H1 (cell line): Measurements from ENCODE around the gene ATG4D.

Experiments used
- CEBPB ChIP-seq: IDR thresholded peaks from 2 replicates; pipeline ENCODE4 v1.6.1; 2012; ENCODE audit warnings: low read depth, low read length
- CREB1 ChIP-seq: IDR thresholded peaks from 2 replicates; pipeline ENCODE4 v1.6.1; 2012; ENCODE audit warnings: inconsistent platforms
- EP300 ChIP-seq, 2 experiments: IDR thresholded peaks; 1 replicate in 1 of 2; 2 replicates in 1 of 2; pipeline ENCODE4 v1.6.1; 2011 to 2012; ENCODE audit warnings: low read depth in 2 of 2, low read length in 2 of 2, mild to moderate bottlenecking in 2 of 2, borderline replicate concordance in 1 of 2, inconsistent platforms in 1 of 2, moderate library complexity in 1 of 2
- EZH2 ChIP-seq: fragments of 200-600 bp; sonication (generic); IDR thresholded peaks from 2 replicates; pipeline ENCODE4 v1.7.1; 2012; ENCODE audit warnings: low read depth, mild to moderate bottlenecking, moderate library complexity, low read length, inconsistent platforms; ENCODE audit not compliant: severe bottlenecking
- POLR2A ChIP-seq, 2 experiments: IDR thresholded peaks; 1 replicate in 1 of 2; 2 replicates in 1 of 2; pipeline ENCODE4 v1.6.1; 2011; ENCODE audit warnings: low read depth in 2 of 2, low read length in 2 of 2, mild to moderate bottlenecking in 2 of 2; ENCODE audit errors: control extremely low read depth in 1 of 2
- POLR2AphosphoS5 ChIP-seq: IDR thresholded peaks from 2 replicates; pipeline ENCODE4 v1.6.1; 2011; ENCODE audit warnings: low read depth, low read length
- RFX5 ChIP-seq: IDR thresholded peaks from 2 replicates; pipeline ENCODE4 v1.6.1; 2011; ENCODE audit warnings: low read depth, low read length, improper control_type of control experiment, borderline replicate concordance
- SAP30 ChIP-seq: fragments of 300-600 bp; sonication (generic); IDR thresholded peaks from 2 replicates; pipeline ENCODE4 v1.7.1; 2012; ENCODE audit warnings: low read length, moderate library complexity, mild to moderate bottlenecking, inconsistent platforms; ENCODE audit not compliant: insufficient read depth, insufficient replicate concordance
- SIRT6 ChIP-seq: IDR thresholded peaks from one replicate; pipeline ENCODE4 v1.7.1; 2012; ENCODE audit warnings: low read length, inconsistent platforms
- TEAD4 ChIP-seq: IDR thresholded peaks from 2 replicates; pipeline ENCODE4 v1.6.1; 2012; ENCODE audit warnings: low read depth, low read length, inconsistent platforms, mixed read lengths
- TF ChIP-seq, protein P1 (sequence below), 3 experiments: IDR thresholded peaks; 1 replicate in 2 of 3; 2 replicates in 1 of 3; pipeline versions ENCODE4 v1.5.1 to v1.6.1; 2011; ENCODE audit warnings: low read length in 3 of 3, mild to moderate bottlenecking in 3 of 3, inconsistent platforms in 2 of 3, low read depth in 1 of 3, moderate library complexity in 1 of 3; ENCODE audit not compliant: insufficient read depth in 1 of 3; ENCODE audit errors: control extremely low read depth in 1 of 3

DNA sequence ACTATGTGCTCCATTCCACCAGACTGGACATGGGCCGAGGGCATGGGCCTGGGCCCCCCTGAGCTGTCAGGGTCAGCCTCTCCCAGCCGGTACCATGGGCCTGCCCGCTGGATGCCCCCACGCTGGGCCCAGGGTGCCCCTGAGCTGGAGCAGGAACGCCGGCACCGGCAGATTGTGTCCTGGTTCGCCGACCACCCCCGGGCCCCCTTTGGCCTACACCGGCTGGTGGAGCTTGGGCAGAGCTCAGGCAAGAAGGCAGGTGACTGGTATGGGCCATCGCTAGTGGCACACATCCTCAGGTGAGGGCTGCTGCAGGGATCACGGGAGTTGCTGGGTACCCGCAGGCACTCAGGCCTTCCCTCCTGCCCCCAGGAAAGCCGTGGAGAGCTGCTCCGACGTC is 3.1 kb downstream of the ATG4D start:
- TF ChIP-seq EP300 (IDR thresholded peaks at IDR 0.05; ENCODE audit: borderline replicate concordance in 1 of 2, low read depth in 2 of 2, low read length in 2 of 2) (no peak), CREB1 (no peak), SAP30 (no peak), POLR2AphosphoS5 (no peak), RFX5 (no peak), TEAD4 (no peak), POLR2A (IDR thresholded peaks at IDR 0.05; ENCODE audit: control extremely low read depth in 1 of 2, low read depth in 2 of 2, low read length in 2 of 2) (no peak), EZH2 (no peak), SIRT6 (no peak), CEBPB (no peak)
- TF ChIP-seq, protein P1, sequence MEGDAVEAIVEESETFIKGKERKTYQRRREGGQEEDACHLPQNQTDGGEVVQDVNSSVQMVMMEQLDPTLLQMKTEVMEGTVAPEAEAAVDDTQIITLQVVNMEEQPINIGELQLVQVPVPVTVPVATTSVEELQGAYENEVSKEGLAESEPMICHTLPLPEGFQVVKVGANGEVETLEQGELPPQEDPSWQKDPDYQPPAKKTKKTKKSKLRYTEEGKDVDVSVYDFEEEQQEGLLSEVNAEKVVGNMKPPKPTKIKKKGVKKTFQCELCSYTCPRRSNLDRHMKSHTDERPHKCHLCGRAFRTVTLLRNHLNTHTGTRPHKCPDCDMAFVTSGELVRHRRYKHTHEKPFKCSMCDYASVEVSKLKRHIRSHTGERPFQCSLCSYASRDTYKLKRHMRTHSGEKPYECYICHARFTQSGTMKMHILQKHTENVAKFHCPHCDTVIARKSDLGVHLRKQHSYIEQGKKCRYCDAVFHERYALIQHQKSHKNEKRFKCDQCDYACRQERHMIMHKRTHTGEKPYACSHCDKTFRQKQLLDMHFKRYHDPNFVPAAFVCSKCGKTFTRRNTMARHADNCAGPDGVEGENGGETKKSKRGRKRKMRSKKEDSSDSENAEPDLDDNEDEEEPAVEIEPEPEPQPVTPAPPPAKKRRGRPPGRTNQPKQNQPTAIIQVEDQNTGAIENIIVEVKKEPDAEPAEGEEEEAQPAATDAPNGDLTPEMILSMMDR (IDR thresholded peaks at IDR 0.05; ENCODE audit: control extremely low read depth in 1 of 3, insufficient read depth in 1 of 3, low read depth in 1 of 3, low read length in 3 of 3) = no peak
